ENCODE results near the gene SHISA9. TPM values are rescaled to one million over a fixed set of nuclear protein-coding genes. Genes with fewer than 3 reads are reported as not detected.

The SHISA9 gene
- total and polyA plus RNA-seq, 2 donors (not counting 1 experiment from before 2014, with no cell fraction given), result 0.03 to 0.07 TPM

DNA sequence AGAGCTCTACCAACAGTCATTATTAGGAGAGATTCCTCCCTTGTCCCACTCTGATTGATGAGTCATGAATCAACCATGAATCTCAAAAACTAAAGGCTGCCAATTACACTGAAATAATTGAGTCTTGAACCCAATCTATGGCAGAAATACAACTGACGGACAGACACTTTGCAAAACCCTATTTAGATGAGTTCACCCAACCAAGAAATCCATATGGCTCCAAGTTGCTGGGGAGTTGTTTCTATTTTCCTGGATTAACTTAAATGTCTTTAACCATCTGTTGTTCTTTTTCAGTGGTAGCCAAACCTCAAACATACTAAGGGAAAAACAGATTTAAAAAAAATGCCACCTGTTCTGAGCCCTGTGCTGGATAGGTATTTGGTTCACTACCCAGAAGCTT lies 151.0 kb downstream of the SHISA9 start:
- H3K9me3 Mint-ChIP-seq (ENCODE audit: insufficient read depth), result peaks cover 8% of the 10 kb centered on the region
- CTCF ChIA-PET, result interaction anchor here (0.7 kb wide), 1 partner anchor 68 kb away, joined by 4 read pairs; no protein-coding TSS in a partner anchor
- H3K79me2 ChIP-seq (ENCODE audit: control insufficient read depth, insufficient read depth, low read length), result no peaks in the 10 kb centered on the region

DNA sequence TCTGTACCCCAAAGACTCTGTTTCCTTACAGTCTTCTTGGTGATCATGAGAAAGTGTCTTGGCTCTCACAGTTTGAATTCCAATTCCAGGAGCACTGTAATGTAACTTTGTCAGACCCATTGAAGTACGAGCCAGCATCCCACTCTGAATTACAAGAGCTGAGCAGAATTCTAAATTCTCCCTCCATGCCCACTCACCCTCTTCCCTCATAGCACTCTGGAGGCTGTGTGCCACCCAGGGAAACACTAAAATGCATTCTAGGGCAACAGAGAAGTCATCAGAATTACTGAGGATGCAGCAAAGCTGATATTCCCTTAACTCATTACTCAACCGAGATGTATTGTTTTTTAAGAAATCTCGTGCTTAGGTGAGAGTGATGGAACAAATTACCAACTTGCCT lies 154.1 kb downstream of the SHISA9 start:
- Histone ChIP-seq H3K27ac (ENCODE audit: low read length in 2 of 2) (no peak overlapping the region), H2AFZ (ENCODE audit: insufficient read depth, low read depth, low read length, poor library complexity, severe bottlenecking) (no peak overlapping the region), H3K4me2 (replicated peaks; ENCODE audit: low read depth, low read length, poor library complexity, severe bottlenecking) (no peak overlapping the region), H4K20me1 (ENCODE audit: control insufficient read depth, insufficient read depth, low read length, poor library complexity, severe bottlenecking) (no peaks in the 10 kb centered on the region), H3K36me3 (replicated peaks in 1 of 2; ENCODE audit: control extremely low read depth in 1 of 2, control insufficient read depth in 1 of 2, extremely low read depth in 1 of 2, insufficient read depth in 2 of 2, low read length in 1 of 2) (no peaks in the 10 kb centered on the region), H3K4me1 (ENCODE audit: control insufficient read depth in 2 of 2, insufficient read depth in 2 of 2, low read length in 2 of 2) (no peaks in the 10 kb centered on the region), H3K9me3 (ENCODE audit: control extremely low read depth in 1 of 3, control insufficient read depth in 2 of 3, insufficient read depth in 1 of 3, low read length in 2 of 3) (peaks cover 0 to 3% (median 0%) of the 10 kb centered on the region in 3 donors), H3K9ac (ENCODE audit: low read length) (no peak overlapping the region), H3K4me3 (ENCODE audit: control extremely low read depth in 1 of 5, extremely low read depth in 1 of 5, insufficient read depth in 1 of 5, low read depth in 2 of 5, low read length in 4 of 5) (no peak overlapping the region), H3K27me3 (replicated peaks in 1 of 4; ENCODE audit: control extremely low read depth in 1 of 4, control insufficient read depth in 3 of 4, insufficient read depth in 4 of 4, low read length in 3 of 4) (no peaks in the 10 kb centered on the region), H3K79me2 (ENCODE audit: control insufficient read depth, insufficient read depth, low read length) (no peaks in the 10 kb centered on the region)
- peaks cover 6% of the 10 kb centered on the region for H3K9me3 Mint-ChIP-seq (ENCODE audit: insufficient read depth)
- intact Hi-C loops (cut with micrococcal nuclease), result no loop called here
- CTCF ChIA-PET, result no interaction called here
- H3K27ac Mint-ChIP-seq, result no peak overlapping the region
- H3K27me3 Mint-ChIP-seq, result no peaks in the 10 kb centered on the region
- no peak overlapping the region for H3K4me3 Mint-ChIP-seq
- TF ChIP-seq EZH2 (IDR thresholded peaks at IDR 0.05; ENCODE audit: borderline replicate concordance, insufficient read depth, low read depth, low read length, poor library complexity, severe bottlenecking), result no peak
- TF ChIP-seq, protein P1, sequence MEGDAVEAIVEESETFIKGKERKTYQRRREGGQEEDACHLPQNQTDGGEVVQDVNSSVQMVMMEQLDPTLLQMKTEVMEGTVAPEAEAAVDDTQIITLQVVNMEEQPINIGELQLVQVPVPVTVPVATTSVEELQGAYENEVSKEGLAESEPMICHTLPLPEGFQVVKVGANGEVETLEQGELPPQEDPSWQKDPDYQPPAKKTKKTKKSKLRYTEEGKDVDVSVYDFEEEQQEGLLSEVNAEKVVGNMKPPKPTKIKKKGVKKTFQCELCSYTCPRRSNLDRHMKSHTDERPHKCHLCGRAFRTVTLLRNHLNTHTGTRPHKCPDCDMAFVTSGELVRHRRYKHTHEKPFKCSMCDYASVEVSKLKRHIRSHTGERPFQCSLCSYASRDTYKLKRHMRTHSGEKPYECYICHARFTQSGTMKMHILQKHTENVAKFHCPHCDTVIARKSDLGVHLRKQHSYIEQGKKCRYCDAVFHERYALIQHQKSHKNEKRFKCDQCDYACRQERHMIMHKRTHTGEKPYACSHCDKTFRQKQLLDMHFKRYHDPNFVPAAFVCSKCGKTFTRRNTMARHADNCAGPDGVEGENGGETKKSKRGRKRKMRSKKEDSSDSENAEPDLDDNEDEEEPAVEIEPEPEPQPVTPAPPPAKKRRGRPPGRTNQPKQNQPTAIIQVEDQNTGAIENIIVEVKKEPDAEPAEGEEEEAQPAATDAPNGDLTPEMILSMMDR (IDR thresholded peaks at IDR 0.05), result no peak
- DNase-seq (no peak), ATAC-seq (ENCODE audit: low read depth) (no peak)
- POLR2A ChIA-PET, result no interaction called here
- 82% methylated on average over 1 of the region's 3 CpGs for WGBS (ENCODE audit: insufficient coverage)
- no peaks in the 10 kb centered on the region for H3K4me1 Mint-ChIP-seq

More for the DNA sequence above, 151.0 kb downstream of the SHISA9 start:
- H2AFZ ChIP-seq (ENCODE audit: insufficient read depth, low read depth, low read length, poor library complexity, severe bottlenecking), result no peak overlapping the region
- H3K27me3 ChIP-seq (replicated peaks in 1 of 4; ENCODE audit: control extremely low read depth in 1 of 4, control insufficient read depth in 3 of 4, insufficient read depth in 4 of 4, low read length in 3 of 4), result no peaks in the 10 kb centered on the region
- no peak overlapping the region for H3K27ac Mint-ChIP-seq
- POLR2A ChIA-PET, result no interaction called here
- H3K4me3 ChIP-seq (ENCODE audit: control extremely low read depth in 1 of 5, extremely low read depth in 1 of 5, insufficient read depth in 1 of 5, low read depth in 2 of 5, low read length in 4 of 5), result no peak overlapping the region
- DNase-seq, result no peak
- no peaks in the 10 kb centered on the region for H4K20me1 ChIP-seq (ENCODE audit: control insufficient read depth, insufficient read depth, low read length, poor library complexity, severe bottlenecking)
- no peak overlapping the region for H3K4me2 ChIP-seq (replicated peaks; ENCODE audit: low read depth, low read length, poor library complexity, severe bottlenecking)
- H3K9ac ChIP-seq (ENCODE audit: low read length), result no peak overlapping the region
- H3K4me1 ChIP-seq (ENCODE audit: control insufficient read depth in 2 of 2, insufficient read depth in 2 of 2, low read length in 2 of 2), result no peaks in the 10 kb centered on the region
- intact Hi-C loops (cut with micrococcal nuclease), result no loop called here
- H3K4me1 Mint-ChIP-seq, result no peaks in the 10 kb centered on the region
- no peaks in the 10 kb centered on the region for H3K27me3 Mint-ChIP-seq
- H3K4me3 Mint-ChIP-seq, result no peak overlapping the region
- ATAC-seq (ENCODE audit: low read depth), result no peak
- no peak overlapping the region for H3K27ac ChIP-seq (ENCODE audit: low read length in 2 of 2)
- peaks cover 0 to 7% (median 0%) of the 10 kb centered on the region in 3 donors for H3K9me3 ChIP-seq (ENCODE audit: control extremely low read depth in 1 of 3, control insufficient read depth in 2 of 3, insufficient read depth in 1 of 3, low read length in 2 of 3)
- WGBS (ENCODE audit: insufficient coverage), result no CpG with 5 or more reads among the region's 1 CpG
- no peak for TF ChIP-seq EZH2 (IDR thresholded peaks at IDR 0.05; ENCODE audit: borderline replicate concordance, insufficient read depth, low read depth, low read length, poor library complexity, severe bottlenecking)
- H3K36me3 ChIP-seq (replicated peaks in 1 of 2; ENCODE audit: control extremely low read depth in 1 of 2, control insufficient read depth in 1 of 2, extremely low read depth in 1 of 2, insufficient read depth in 2 of 2, low read length in 1 of 2), result no peaks in the 10 kb centered on the region
